Measurements from ENCODE around the gene CPT1A.

DNA sequence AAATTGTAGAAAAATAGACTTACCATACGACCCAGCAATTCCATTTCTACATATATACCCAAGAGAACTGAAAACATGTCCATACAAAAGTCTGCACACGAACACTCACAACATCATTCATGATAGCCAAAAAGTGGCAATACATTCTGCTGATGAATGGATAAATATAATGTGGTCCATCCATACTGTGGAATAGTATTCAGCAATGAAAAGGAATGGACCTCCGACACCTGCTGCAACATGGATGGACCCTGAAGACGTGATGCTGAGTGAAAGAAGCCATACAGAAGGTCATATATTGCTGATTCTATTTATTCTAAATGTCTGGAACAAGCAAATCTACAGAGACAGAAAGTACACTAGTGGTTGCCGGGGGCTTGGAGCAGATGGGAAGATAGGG, 19.2 kb downstream of the CPT1A start:
- no peak for TF ChIP-seq RELA (IDR thresholded peaks at IDR 0.05; ENCODE audit: borderline replicate concordance, partially characterized antibody)
- TF ChIP-seq, protein P1, sequence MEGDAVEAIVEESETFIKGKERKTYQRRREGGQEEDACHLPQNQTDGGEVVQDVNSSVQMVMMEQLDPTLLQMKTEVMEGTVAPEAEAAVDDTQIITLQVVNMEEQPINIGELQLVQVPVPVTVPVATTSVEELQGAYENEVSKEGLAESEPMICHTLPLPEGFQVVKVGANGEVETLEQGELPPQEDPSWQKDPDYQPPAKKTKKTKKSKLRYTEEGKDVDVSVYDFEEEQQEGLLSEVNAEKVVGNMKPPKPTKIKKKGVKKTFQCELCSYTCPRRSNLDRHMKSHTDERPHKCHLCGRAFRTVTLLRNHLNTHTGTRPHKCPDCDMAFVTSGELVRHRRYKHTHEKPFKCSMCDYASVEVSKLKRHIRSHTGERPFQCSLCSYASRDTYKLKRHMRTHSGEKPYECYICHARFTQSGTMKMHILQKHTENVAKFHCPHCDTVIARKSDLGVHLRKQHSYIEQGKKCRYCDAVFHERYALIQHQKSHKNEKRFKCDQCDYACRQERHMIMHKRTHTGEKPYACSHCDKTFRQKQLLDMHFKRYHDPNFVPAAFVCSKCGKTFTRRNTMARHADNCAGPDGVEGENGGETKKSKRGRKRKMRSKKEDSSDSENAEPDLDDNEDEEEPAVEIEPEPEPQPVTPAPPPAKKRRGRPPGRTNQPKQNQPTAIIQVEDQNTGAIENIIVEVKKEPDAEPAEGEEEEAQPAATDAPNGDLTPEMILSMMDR (IDR thresholded peaks at IDR 0.05 in 2 of 3, conservative IDR thresholded peaks at IDR 0.05 in 1 of 3; ENCODE audit: control insufficient read depth in 2 of 3, extremely low read depth in 1 of 3, insufficient read depth in 1 of 3, low read depth in 3 of 3, low read length in 3 of 3) = no peak
